HepG2 (cell line): ENCODE measurements around the gene EFHC2. TPM values are rescaled to one million over a fixed set of nuclear protein-coding genes. Genes with fewer than 3 reads are reported as not detected.

ENCODE experiments used
- ATAC-seq: fragments of 200-7000 bp; cut with Tn5 transposase; 3 replicates; pipeline ENCODE4 v1.9.1; 2020; ENCODE audit warnings: mild to moderate bottlenecking, moderate library complexity
- BruUV-seq: library from RNA; stranded (reverse); fragments of 400-500 nt; replicated peaks from 2 replicates; lab custom pipeline; 2021; lab: Mats Ljungman, UMichigan
- CTCF ChIA-PET: fragments of 300-600 bp; formaldehyde crosslinking; extraction: SDS; loops from one replicate; lab custom pipeline; 2021; ENCODE audit warnings: low total read pairs, inconsistent platforms, low intra/inter-chr PET ratio; lab: Yijun Ruan, JAX
- POLR2A ChIA-PET: fragments of 350-600 bp; sonication (Branson Sonifier 250); formaldehyde crosslinking; loops from one replicate; lab custom pipeline; 2020; ENCODE audit warnings: antibody characterized with exemption, inconsistent platforms; lab: Yijun Ruan, JAX
- DNase-seq: peaks from one replicate; pipeline ENCODE4 v3.0.0-alpha.2; 2015; ENCODE audit warnings: low spot score
- FAIRE-seq: peaks from 3 replicates; lab custom pipeline; 2011; peaks lifted over from hg19 to GRCh38; lab: Jason Lieb, UNC
- H2AFZ ChIP-seq: one replicate; pipeline ENCODE4 v1.6.1; 2011; ENCODE audit warnings: low read length, inconsistent platforms
- H3K27ac ChIP-seq: fragments of 300-600 bp; 3 replicates; pipeline ENCODE4 v1.8.0; 2011; ENCODE audit warnings: mixed run types, mild to moderate bottlenecking, mixed read lengths, low read length, inconsistent platforms; ENCODE audit not compliant: insufficient read depth; ENCODE audit errors: extremely low read length
- H3K27me3 ChIP-seq, 2 experiments: fragments of 200-600 bp in 1 of 2; 2 replicates in 1 of 2; 3 replicates in 1 of 2; pipeline versions ENCODE4 v1.6.0 to v1.8.0; 2011; ENCODE audit warnings: low read length in 2 of 2, mild to moderate bottlenecking in 2 of 2, moderate library complexity in 2 of 2, inconsistent platforms in 1 of 2; ENCODE audit not compliant: insufficient read depth in 2 of 2, control insufficient read depth in 1 of 2
- H3K36me3 ChIP-seq, 2 experiments: fragments of 200-600 bp in 1 of 2; replicated peaks in 1 of 2; 2 replicates in 1 of 2; 3 replicates in 1 of 2; pipeline versions ENCODE4 v1.5.1 to v1.8.0; 2011; ENCODE audit warnings: low read length in 2 of 2, inconsistent platforms in 1 of 2; ENCODE audit not compliant: insufficient read depth in 2 of 2, control insufficient read depth in 1 of 2
- H3K4me1 ChIP-seq: 2 replicates; pipeline ENCODE4 v1.5.1; 2012; ENCODE audit warnings: low read length, inconsistent platforms; ENCODE audit not compliant: insufficient read depth
- H3K4me2 ChIP-seq: 2 replicates; pipeline ENCODE4 v1.6.0; 2011; ENCODE audit warnings: low read depth, low read length, inconsistent platforms
- H3K4me3 ChIP-seq, 3 experiments: fragments of 200-600 bp in 1 of 3; sonication (generic), shearing (Covaris generic) in 1 of 3; replicated peaks in 1 of 3; 2 replicates each; pipeline ENCODE4 v1.5.1; 2011 to 2016; ENCODE audit warnings: low read length in 3 of 3, inconsistent platforms in 2 of 3, low read depth in 2 of 3, mild to moderate bottlenecking in 2 of 3, control low read depth in 1 of 3, mixed read lengths in 1 of 3; ENCODE audit not compliant: insufficient read depth in 1 of 3
- H3K79me2 ChIP-seq: one replicate; pipeline ENCODE4 v1.6.1; 2011; ENCODE audit warnings: low read length, inconsistent platforms; ENCODE audit not compliant: insufficient read depth
- H3K9ac ChIP-seq: 2 replicates; pipeline ENCODE4 v1.6.0; 2011; ENCODE audit warnings: mild to moderate bottlenecking, low read depth, low read length, inconsistent platforms; ENCODE audit not compliant: insufficient read depth
- H3K9me3 ChIP-seq: 2 replicates; pipeline ENCODE4 v1.5.1; 2012; ENCODE audit warnings: mild to moderate bottlenecking, low read length
- H4K20me1 ChIP-seq: 2 replicates; pipeline ENCODE4 v1.6.0; 2011; ENCODE audit warnings: inconsistent platforms, mild to moderate bottlenecking, low read length, moderate library complexity; ENCODE audit not compliant: insufficient read depth
- ARNT2 ChIP-seq: sonication (generic); formaldehyde crosslinking; IDR thresholded peaks from 2 replicates; pipeline ENCODE4 v1.8.0; 2022; ENCODE audit warnings: mild to moderate bottlenecking, low read depth, missing genetic modification reagents, moderate library complexity
- CENPX ChIP-seq: sonication (generic); formaldehyde crosslinking; IDR thresholded peaks from 2 replicates; pipeline ENCODE4 v1.9.0; 2021; ENCODE audit warnings: mild to moderate bottlenecking, missing genetic modification reagents, moderate library complexity
- HNRNPL ChIP-seq: fragments of 200-400 bp; formaldehyde crosslinking; IDR thresholded peaks from 2 replicates; pipeline ENCODE4 v1.6.1; 2017; ENCODE audit warnings: mild to moderate bottlenecking, low read depth, low read length
- MAFK ChIP-seq, 2 experiments: IDR thresholded peaks in 1 of 2; conservative IDR thresholded peaks in 1 of 2; 2 replicates each; pipeline ENCODE4 v1.6.1; 2011; ENCODE audit warnings: improper control_type of control experiment in 2 of 2, low read length in 2 of 2
- NFKB2 ChIP-seq: sonication (generic); formaldehyde crosslinking; IDR thresholded peaks from 2 replicates; pipeline ENCODE4 v1.4.0; 2020; ENCODE audit warnings: missing genetic modification reagents, borderline replicate concordance
- RAD21 ChIP-seq: fragments of 450-650 bp; formaldehyde crosslinking; IDR thresholded peaks from 2 replicates; pipeline ENCODE4 v1.5.0; 2020; ENCODE audit warnings: mild to moderate bottlenecking
- SNRNP70 ChIP-seq: fragments of 200-400 bp; formaldehyde crosslinking; IDR thresholded peaks from 2 replicates; pipeline ENCODE4 v1.6.1; 2017; ENCODE audit warnings: mild to moderate bottlenecking, low read depth, low read length, moderate library complexity
- whole genome bisulfite sequencing: methylation state at CpG from one replicate; pipeline ENCODE4 v1.1.6; 2017; ENCODE audit warnings: low lambda C conversion rate; 5-methylcytosine and 5-hydroxymethylcytosine counted together
- in situ Hi-C: cut with HindIII; loops from 2 replicates; pipeline ENCODE4 v1.10.0; 2017; ENCODE audit warnings: low pct_unique_long_range_greater_than_20kb; ENCODE audit not compliant: extremely low pct_ligation_motif_present
- intact Hi-C: fragments of 100-400 bp; cut with micrococcal nuclease; formaldehyde crosslinking; loops from one replicate; pipeline ENCODE4 v1.10.0; 2022; ENCODE audit not compliant: unreplicated experiment
- polyA plus RNA-seq, 8 experiments: library from polyadenylated mRNA; depleted of rRNA in 3 of 8; stranded (reverse) in 7 of 8; unstranded in 1 of 8; fragments of >200 nt; fragmentation: Illumina TruSeq in 4 of 8; extraction: Trizol in 4 of 8; gene quantifications; 2 replicates each; pipeline versions ENCODE4 v1.2.1 to v1.2.3, GENCODE V29; 2011 to 2016; ENCODE audit warnings: low read depth in 4 of 8, missing spikeins in 1 of 8, mixed read lengths in 1 of 8; ENCODE audit not compliant: insufficient read depth in 1 of 8
- total RNA-seq, 5 experiments: library from RNA; depleted of rRNA; stranded (reverse); fragments of >200 nt; fragmentation: Illumina TruSeq; extraction: Trizol; gene quantifications; 2 replicates each; pipeline ENCODE4 v1.2.3, GENCODE V29; 2016; ENCODE audit warnings: low read depth in 1 of 5
- TF ChIP-seq, protein P1 (sequence below), 2 experiments: fragments of 450-650 bp in 1 of 2; sonication (generic) in 1 of 2; formaldehyde crosslinking in 1 of 2; IDR thresholded peaks; 2 replicates each; pipeline versions ENCODE4 v1.6.1 to v1.8.0; 2016 to 2022; ENCODE audit warnings: antibody characterized with exemption in 1 of 2, mild to moderate bottlenecking in 1 of 2, missing genetic modification reagents in 1 of 2
- TF ChIP-seq, protein P2 (sequence below): sonication (generic); formaldehyde crosslinking; IDR thresholded peaks from 2 replicates; pipeline ENCODE4 v1.4.0; 2020; ENCODE audit warnings: low read depth, mild to moderate bottlenecking, missing genetic modification reagents
- TF ChIP-seq, protein P3 (sequence below): IDR thresholded peaks from 2 replicates; pipeline ENCODE4 v1.6.1; 2016; ENCODE audit warnings: low read depth

The EFHC2 gene
- total and polyA plus RNA-seq, 2 of the 13 experiments (the other 11 are each of a cell fraction or from before 2014, with no cell fraction given) = not detected

DNA sequence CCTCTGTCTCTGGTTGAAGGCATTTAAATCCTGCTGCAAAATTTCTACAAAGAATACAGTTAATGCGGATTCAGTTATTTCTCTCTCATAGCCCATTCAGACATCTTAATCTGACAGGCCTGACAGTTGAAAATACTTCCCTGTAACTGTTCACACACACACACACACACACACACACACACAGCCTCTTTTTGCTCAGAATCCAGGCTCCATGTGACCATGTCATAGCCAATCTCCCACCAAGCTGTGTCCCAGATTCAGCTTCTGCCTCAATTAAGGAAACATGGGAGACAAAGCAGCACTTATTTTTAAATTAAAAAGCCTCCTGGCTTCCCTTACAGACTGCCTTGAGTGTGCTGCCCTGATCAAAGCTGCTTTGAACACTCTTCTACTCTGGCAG is 49.3 kb upstream of the EFHC2 start (continued):
- TF ChIP-seq MAFK (conservative IDR thresholded peaks at IDR 0.05 in 1 of 2, IDR thresholded peaks at IDR 0.05 in 1 of 2; ENCODE audit: low read length in 2 of 2) (no peak), ARNT2 (CRISPR knock-in tag) (no peak)

DNA sequence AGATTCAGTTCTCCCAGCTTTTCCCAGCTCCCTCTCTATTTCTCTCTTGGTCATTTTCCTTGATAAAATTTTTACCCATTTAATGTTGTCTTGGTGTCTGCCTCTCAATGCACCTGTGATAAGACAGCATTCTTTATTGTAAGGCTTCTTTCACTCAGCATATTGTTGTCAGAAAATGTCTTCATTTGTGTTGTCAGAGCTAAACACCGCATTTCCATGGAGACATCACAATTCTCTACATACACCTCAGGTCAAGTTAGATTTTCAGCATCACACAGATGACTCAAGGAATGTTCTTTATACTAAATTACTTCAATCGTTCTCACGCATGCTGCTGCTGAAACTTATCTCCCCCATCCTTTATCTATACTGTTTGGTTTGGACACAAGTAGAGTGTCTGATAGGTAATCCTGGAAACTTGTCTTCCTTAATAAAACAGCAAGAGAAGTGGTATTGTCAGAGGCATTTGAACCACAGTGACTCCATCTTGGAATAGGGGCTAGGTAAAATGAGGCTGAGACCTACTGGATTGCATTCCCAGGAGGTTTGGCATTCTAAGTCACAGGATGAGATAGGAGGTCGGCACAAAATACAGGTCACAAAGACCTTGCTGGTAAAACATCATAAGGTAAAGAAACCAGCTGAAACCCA is 41.3 kb upstream of the EFHC2 start:
- H3K36me3 ChIP-seq = no peaks in the 10 kb centered on the region
- ATAC-seq = no peak
- H2AFZ ChIP-seq = no peak overlapping the region
- 66% methylated on average over 4 of the region's 4 CpGs for WGBS
- ChIA-PET POLR2A (no interaction called here), CTCF (no interaction called here)
- H3K27ac ChIP-seq = no peak overlapping the region
- no peak overlapping the region for H3K4me3 ChIP-seq
- no peak for FAIRE-seq
- no peaks in the 10 kb centered on the region for H3K79me2 ChIP-seq
- no peak overlapping the region for H3K9ac ChIP-seq
- no TSS peak for BruUV-seq
- H4K20me1 ChIP-seq = no peaks in the 10 kb centered on the region
- no peaks in the 10 kb centered on the region for H3K27me3 ChIP-seq
- in situ Hi-C loops = no loop called here
- DNase-seq = no peak
- H3K9me3 ChIP-seq = no peaks in the 10 kb centered on the region
- no peaks in the 10 kb centered on the region for H3K4me1 ChIP-seq
- H3K4me2 ChIP-seq = no peak overlapping the region
- intact Hi-C loops = no loop called here
- TF ChIP-seq NFKB2 (CRISPR knock-in tag) (no peak), HNRNPL (no peak), RAD21 (CRISPR knock-in tag) (no peak), CENPX (CRISPR knock-in tag) (no peak), SNRNP70 (no peak)
- TF ChIP-seq, protein P1, sequence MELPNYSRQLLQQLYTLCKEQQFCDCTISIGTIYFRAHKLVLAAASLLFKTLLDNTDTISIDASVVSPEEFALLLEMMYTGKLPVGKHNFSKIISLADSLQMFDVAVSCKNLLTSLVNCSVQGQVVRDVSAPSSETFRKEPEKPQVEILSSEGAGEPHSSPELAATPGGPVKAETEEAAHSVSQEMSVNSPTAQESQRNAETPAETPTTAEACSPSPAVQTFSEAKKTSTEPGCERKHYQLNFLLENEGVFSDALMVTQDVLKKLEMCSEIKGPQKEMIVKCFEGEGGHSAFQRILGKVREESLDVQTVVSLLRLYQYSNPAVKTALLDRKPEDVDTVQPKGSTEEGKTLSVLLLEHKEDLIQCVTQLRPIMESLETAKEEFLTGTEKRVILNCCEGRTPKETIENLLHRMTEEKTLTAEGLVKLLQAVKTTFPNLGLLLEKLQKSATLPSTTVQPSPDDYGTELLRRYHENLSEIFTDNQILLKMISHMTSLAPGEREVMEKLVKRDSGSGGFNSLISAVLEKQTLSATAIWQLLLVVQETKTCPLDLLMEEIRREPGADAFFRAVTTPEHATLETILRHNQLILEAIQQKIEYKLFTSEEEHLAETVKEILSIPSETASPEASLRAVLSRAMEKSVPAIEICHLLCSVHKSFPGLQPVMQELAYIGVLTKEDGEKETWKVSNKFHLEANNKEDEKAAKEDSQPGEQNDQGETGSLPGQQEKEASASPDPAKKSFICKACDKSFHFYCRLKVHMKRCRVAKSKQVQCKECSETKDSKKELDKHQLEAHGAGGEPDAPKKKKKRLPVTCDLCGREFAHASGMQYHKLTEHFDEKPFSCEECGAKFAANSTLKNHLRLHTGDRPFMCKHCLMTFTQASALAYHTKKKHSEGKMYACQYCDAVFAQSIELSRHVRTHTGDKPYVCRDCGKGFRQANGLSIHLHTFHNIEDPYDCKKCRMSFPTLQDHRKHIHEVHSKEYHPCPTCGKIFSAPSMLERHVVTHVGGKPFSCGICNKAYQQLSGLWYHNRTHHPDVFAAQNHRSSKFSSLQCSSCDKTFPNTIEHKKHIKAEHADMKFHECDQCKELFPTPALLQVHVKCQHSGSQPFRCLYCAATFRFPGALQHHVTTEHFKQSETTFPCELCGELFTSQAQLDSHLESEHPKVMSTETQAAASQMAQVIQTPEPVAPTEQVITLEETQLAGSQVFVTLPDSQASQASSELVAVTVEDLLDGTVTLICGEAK (IDR thresholded peaks at IDR 0.05) = no peak
- TF ChIP-seq, protein P1 (CRISPR knock-in tag; IDR thresholded peaks at IDR 0.05) = no peak
- TF ChIP-seq, protein P2, sequence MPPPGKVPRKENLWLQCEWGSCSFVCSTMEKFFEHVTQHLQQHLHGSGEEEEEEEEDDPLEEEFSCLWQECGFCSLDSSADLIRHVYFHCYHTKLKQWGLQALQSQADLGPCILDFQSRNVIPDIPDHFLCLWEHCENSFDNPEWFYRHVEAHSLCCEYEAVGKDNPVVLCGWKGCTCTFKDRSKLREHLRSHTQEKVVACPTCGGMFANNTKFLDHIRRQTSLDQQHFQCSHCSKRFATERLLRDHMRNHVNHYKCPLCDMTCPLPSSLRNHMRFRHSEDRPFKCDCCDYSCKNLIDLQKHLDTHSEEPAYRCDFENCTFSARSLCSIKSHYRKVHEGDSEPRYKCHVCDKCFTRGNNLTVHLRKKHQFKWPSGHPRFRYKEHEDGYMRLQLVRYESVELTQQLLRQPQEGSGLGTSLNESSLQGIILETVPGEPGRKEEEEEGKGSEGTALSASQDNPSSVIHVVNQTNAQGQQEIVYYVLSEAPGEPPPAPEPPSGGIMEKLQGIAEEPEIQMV = no peak
- TF ChIP-seq, protein P3, sequence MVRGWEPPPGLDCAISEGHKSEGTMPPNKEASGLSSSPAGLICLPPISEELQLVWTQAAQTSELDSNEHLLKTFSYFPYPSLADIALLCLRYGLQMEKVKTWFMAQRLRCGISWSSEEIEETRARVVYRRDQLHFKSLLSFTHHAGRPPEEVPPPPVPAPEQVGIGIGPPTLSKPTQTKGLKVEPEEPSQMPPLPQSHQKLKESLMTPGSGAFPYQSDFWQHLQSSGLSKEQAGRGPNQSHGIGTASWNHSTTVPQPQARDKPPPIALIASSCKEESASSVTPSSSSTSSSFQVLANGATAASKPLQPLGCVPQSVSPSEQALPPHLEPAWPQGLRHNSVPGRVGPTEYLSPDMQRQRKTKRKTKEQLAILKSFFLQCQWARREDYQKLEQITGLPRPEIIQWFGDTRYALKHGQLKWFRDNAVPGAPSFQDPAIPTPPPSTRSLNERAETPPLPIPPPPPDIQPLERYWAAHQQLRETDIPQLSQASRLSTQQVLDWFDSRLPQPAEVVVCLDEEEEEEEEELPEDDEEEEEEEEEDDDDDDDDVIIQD (CRISPR knock-in tag) = no peak
